GM20431 (cell line): ENCODE results near the gene SENP1.

Experiments
- in situ Hi-C: fragments of 300-500 bp; cut with MseI, MboI; formaldehyde crosslinking; loops from one replicate; pipeline ENCODE4 v1.15.0; 2020; ENCODE audit warnings: low sequenced_read_pairs; ENCODE audit not compliant: unreplicated experiment

SENP1 gene

DNA sequence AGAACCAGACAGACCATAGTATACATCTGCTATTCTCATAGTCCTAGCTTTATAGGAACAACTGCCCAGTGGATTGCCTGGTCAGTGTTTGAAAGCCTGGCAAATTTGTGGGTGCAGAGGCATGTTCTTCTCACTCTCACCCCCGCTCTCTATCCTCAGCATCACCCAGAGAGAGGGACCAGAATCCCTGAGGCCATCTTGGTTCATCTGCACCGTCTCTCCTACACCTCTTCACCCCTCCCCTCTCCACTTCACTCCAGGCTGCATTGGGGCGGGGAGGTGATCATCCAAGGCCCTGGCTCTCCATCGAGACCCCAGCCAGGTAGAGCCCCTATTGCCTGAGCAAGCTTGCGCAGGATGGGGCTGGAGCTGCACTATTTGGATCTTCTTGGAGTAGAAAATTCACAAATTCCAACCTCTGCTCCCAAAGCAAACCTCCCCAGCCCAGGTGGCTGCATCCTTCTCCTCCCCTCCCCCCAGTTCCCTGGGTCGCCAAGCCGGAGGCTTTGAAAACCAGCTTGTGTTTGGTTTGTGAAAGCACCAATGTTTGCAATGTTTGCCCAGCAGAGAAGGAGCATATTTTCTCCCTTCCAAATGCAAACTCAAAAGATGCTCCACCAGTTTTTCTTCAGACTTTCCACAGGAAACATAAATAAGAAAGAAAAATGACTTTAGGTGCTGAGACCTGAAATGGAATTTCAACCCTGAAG is 83.0 kb downstream of the SENP1 start:
- in situ Hi-C loops, result no loop called here

DNA sequence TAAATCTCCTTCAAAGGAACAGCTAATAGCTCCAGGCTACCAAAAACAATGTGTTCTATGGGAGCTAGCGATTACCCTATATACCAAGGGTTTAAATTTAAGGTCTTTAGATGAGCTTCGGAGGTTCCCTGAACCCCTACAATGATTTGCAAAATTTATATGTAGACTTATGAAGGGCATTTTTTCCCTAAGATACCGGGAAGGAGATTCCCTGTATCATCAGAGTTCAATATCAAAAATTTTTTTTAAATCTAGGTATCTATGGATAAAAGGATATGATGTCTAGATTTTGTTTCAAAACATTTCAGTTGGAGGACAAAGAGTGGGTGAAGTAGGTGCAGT is 83.7 kb downstream of the SENP1 start:
- in situ Hi-C loops, result no loop called here

GRCh38 chr12:48021485-48022179 is 84.2 kb downstream of the SENP1 start:
- in situ Hi-C loops, result no loop called here

- in situ Hi-C loops, result no loop called here
These were observed 86.1 kb downstream of the SENP1 start for GRCh38 chr12:48019639-48020265.

GRCh38 chr12:48018618-48018995 is 87.3 kb downstream of the SENP1 start:
- in situ Hi-C loops, result no loop called here

DNA sequence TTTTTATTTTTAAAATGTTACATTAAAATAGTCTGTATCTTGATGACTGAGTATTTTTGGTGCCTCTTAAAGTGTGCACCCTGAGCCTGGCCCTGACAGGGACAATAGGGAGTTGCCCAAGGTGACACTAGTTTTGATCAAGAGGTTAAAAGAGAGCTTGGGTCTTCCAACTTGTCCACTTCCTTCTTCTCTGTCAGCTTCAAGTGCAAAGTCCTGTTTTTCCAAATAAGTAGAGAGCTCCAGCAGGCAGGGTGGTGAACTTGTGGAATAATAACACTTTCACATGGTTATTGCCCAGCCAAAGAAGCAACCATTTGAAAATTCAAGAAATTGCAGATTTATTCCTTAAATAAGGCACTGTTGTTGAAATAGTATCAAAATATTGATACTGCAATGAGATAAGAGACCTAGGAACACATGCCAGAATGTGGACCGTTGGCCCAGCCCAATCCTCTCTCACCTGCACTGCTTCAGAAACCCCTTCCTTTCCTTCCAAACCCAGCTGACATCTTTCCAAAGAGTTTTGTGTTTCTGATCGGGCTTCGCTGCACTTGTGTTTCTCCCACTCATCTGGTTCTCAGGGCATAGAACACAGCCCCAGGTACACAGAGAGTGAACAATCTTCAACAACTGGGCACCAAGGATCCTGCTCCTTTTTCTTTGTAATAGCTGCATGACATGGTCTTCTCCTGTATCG is 87.8 kb downstream of the SENP1 start:
- in situ Hi-C loops, result no loop called here

DNA sequence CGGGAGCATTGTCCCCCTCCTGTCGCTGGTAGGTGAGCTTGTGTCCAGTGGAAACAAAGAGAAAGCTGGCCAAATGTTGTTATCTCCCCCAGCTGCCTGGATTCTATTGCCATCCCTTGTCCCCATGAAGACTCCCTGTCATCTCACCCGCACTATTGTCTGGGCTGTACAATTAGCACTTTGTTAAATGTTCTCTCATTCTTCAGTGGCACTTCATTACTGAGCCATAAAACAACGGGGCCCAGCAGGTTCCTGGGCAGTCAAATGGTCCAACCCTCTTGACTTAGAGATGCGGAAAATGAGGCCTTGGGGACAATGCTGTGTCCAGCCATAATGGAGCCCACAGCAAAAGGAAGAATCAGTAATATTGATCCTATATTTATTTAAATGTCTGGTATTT is 88.4 kb downstream of the SENP1 start:
- in situ Hi-C loops, result no loop called here

DNA sequence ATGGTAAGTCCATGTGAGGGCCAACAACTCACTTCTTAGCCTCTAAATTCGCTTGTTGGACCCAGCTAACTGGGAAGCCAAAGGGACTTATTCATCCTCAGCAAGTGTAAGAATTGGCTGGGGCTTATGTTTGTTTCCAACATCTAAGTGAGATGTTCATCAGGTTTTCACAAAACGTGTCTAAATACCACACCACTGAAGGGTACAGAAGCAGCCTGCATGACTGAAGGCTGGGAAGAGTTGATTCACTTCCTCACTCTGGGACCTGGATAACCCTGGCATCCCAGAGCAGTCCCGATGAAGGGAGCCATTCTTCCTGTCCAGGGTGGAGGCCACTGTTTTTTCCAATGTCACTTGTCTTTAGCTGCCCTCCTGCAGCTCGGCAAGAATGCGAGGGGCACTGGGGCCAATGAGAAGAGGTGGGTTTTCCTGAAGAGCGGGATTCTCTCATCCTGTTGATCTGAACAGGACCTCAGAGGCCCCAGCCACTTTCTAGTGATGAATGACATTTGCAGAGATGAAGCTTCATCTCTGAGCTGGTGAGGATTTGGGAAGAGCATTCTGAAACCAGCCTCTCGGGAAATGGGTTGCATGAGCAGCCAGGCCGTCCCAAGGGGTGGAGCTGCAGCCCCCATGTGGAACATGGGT is 89.4 kb downstream of the SENP1 start:
- in situ Hi-C loops, result no loop called here

- in situ Hi-C loops, result no loop called here
These were observed 89.9 kb downstream of the SENP1 start for GRCh38 chr12:48015954-48016353.

DNA sequence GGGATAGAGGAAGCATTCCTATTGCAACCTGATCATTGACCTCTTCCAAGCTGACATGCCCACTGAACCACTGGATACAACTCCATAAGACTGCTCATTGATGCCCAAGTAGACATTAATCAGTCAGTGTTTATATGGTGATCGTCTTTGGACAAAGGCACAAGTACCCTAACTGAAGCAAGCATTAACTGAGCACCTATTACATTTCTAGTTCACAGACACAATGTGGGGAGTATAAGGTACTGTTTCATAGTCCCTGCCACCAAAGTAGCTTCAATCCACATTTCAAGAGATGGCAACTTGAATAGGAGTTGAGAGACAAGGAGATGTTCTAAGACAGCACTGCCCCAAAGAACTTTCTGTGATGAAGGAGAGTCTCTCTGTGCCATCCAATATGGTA is 90.8 kb downstream of the SENP1 start:
- in situ Hi-C loops, result no loop called here

DNA sequence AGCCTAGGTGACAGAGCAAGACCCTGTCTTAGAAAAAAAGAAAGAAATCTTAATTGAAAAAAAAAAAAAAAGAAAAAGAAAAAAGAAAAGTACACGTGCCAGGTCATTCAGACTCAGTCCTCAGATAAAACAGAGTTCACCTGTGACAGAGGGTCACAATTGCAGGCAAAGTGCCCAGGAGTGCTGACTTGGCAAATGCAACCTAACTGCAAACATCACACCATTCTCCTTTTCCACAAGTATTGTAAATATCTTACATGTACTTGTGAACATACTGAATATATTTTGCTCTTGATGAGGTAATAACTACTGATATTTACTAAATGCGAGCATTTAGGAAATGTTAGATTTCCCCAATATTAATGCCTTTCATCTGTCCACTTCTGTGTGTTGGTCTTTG is 92.6 kb downstream of the SENP1 start:
- in situ Hi-C loops, result no loop called here

DNA sequence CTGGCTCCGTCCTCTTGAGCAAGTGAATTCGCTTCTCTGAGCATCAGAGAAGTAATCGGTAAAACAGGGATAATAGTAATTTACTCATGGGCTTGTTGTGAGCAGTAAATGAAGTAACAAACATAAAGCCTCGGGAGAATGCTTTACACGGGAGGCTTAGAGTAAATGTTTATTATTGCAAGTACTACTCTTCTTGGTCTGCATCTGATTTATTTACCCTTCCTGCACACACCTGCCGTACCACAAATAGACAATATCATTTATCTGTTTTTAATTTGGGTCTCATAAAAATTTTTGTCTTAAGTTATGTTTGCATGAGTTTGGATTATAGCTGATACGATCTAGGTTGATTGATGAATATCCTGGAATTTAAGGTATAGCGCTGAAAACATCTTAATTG is 93.8 kb downstream of the SENP1 start:
- in situ Hi-C loops, result no loop called here

- in situ Hi-C loops, result no loop called here
These were observed 95.4 kb downstream of the SENP1 start for GRCh38 chr12:48010366-48010970.

- in situ Hi-C loops, result no loop called here
These were observed 96.4 kb downstream of the SENP1 start for GRCh38 chr12:48009471-48009870.

DNA sequence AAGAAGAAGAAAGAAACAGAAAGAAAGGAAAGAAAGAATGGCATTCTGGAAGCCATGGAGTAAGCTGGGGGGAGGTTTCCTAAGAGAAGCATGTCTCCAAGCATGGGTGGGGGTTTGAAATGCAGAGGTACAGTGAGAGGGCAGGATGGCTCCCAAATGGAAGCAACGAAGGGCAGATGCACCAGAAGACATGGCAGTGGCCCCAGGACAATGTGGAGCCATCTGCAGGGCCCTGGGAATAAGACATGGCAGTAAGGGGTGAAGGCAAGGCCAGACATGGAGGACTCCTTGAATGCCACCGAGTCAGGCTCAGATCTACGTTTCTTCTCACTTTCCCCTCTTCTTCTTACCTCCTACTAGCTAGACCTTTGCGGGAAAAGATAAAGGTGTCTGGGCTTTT is 96.9 kb downstream of the SENP1 start:
- in situ Hi-C loops, result no loop called here

DNA sequence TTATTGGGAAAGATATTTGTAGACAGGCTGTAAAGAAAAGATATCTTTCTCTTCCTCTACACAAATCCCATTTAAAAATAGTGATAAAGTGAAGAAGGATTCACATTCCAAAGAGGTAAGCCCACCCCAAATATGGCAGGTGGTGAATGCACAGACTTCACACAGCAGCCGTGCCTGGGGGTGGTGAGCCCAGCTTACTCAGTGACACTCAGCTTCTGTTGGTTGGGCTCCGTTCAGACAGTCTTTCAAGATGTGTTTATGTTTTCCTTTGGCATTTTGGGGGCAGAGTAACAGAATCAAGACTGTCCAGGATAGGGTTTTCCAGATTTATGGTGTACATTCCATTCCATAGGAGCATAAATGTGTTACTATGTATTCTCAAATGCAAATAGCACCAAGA is 97.5 kb downstream of the SENP1 start:
- in situ Hi-C loops, result no loop called here

DNA sequence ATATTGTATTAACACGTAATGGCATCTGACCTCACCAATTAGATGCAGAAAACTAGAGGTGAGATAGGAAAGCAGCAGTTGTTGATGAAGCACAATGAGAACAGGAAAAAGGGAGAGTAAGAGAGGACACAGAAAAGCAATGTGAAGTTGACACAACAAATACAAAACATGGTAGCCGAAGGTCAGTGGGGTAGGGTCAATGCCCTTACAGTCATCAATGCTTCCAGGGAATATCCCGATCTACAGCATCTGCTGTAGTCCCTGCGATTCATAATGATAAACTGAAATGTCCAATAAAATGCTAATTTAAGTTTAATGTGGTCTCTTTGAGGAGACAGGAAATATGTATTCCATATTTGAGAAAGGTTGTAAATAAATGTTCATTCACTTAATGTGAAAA is 98.7 kb downstream of the SENP1 start:
- in situ Hi-C loops, result no loop called here

DNA sequence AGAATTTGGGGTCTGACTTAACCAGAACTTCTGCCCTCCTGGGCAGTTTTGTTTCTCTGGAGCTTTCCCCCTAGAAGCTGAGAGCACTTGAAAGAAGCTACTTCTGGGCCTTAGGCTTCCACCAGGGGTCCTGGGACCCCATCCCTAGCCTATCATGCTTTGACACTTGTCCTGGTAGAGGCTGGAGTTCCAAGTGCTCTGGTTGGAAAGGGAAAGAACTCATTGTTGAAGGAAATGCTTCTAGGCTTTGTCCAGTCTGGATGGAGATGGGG is 100.2 kb downstream of the SENP1 start:
- in situ Hi-C loops, result no loop called here

DNA sequence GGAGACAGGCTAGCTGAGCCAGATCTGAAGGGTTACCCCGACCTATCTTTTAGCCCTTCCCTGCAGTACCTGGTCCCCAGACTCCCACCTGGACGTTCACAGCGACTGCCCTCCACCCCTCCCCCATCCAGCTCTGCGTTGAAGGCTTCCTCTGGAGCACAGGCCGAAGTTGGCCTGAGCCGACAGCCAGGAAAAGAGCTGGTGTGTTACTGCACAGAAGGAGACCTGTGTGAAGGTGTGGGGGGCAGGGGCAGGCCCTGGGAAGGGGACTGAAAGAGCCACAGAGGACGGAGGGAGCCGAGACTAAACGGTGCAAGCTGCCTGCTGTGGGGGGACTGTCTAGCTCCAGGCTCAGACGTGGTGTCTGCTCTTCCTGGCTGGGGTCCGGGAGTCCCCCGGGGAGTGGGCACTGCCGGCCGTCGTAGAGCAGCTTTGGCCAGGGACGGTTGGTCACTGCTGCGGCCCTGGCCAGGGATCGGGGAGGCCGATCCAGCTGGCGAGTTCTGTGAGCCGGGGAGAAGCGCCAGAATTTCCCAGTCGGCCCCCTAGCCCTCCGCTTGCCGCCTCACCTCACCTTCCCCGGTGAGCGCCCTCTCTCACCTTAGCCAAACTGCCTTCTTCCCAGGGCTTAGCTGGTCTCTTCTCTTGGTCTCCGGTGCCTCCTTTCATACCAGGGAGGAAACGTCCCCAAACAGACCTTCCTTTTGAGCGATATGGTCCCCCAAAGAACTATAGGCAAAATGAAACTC is 100.7 kb downstream of the SENP1 start:
- in situ Hi-C loops, result no loop called here
